ENCODE data around the gene SRL.
A peak's percentile ranks its signal among the peaks of the same experiment; 100 is the strongest.

The SRL gene

DNA sequence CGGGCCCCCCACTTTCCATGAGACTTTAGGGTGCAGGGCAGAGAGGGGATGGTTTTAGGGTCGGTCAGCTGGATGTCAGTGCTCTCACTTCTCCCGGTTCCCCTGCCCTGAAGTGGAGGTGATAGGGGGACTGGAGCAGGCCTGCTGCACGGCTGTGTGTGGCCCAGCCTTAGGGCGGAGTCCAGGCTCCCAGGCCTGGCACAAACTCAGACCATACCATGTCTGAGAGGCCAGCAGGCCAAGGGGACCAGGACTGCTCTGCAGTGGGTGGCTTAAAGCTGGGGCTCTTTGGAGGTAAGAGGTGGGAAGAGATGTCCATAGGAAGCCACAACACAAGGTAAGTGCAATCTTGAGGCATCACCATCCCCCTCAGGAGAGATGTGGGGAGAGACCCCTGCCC, 22.7 kb upstream of the SRL start:
- POLR2A ChIA-PET: no interaction called here
- TF ChIP-seq ARNT (IDR thresholded peaks at IDR 0.05): no peak
- TF ChIP-seq FOXA1 (IDR thresholded peaks at IDR 0.05): no peak
- no peak for TF ChIP-seq L3MBTL2 (conservative IDR thresholded peaks at IDR 0.05)
- no peak for TF ChIP-seq BHLHE40 (IDR thresholded peaks at IDR 0.05; ENCODE audit: borderline replicate concordance)
- TF ChIP-seq FOXM1 (IDR thresholded peaks at IDR 0.05; ENCODE audit: borderline replicate concordance): no peak
- no peak for TF ChIP-seq TARDBP (IDR thresholded peaks at IDR 0.05)
- TF ChIP-seq, protein P1, sequence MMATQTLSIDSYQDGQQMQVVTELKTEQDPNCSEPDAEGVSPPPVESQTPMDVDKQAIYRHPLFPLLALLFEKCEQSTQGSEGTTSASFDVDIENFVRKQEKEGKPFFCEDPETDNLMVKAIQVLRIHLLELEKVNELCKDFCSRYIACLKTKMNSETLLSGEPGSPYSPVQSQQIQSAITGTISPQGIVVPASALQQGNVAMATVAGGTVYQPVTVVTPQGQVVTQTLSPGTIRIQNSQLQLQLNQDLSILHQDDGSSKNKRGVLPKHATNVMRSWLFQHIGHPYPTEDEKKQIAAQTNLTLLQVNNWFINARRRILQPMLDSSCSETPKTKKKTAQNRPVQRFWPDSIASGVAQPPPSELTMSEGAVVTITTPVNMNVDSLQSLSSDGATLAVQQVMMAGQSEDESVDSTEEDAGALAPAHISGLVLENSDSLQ (IDR thresholded peaks at IDR 0.05): no peak
- no peak for TF ChIP-seq NFRKB (IDR thresholded peaks at IDR 0.05)
- no peak for DNase-seq (ENCODE audit: extremely low spot score)
- CTCF ChIA-PET: interaction anchor here (2.5 kb wide), 1 partner anchor 10 kb away, joined by 8 read pairs; no protein-coding TSS in a partner anchor

DNA sequence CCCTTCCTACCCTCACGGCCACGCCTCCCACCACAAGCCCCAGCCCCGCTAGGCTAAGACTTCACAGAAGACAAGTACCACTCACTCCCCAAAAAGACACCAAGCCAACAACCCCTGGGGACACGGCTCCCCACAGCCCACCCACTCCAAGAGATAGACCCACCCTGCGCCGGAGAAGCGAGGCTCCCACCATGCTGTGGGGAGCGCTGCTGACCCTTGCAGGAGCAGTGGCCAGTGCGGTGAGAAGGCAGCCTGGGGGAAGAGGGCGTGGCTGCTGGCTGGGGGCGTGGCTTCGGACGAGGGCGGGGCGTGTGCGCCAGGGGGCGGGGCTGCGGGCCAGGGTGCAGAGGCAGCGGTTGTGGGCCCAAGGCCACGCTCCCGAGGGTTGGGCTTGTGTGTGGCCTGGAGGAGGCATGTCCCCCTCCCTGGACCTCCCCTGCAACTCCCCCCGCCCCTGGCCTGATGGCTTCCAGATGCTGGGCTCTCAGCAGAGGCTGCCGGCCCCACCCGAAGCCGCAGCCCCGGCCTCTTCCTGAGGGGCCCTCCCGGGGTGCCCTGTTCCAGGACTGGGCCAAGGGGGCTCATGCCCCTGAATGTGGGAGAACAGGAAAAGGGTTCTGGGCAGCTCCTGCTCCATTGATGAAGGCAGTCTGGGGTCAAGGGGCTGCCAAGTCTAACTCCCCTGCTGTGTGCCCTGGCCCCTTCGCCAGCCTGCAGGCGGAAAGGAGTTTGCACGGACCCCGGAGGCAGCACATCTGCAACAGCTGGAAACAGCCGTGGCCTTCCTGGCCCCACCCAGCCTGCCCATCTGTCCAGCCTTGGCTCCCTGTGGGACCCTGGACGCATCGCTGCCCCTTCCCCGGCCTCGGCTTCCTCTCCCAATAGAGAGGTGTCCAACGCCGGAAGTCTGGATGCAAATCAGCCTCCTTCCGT, 21.9 kb upstream of the SRL start:
- POLR2A ChIA-PET: no interaction called here
- TF ChIP-seq ZNF384 (IDR thresholded peaks at IDR 0.05) (no peak), LEF1 (IDR thresholded peaks at IDR 0.05; ENCODE audit: borderline replicate concordance) (no peak)
- CTCF ChIA-PET: interaction anchor here (1.6 kb wide), 1 partner anchor 9 kb away, joined by 9 read pairs; no protein-coding TSS in a partner anchor
- peak; percentile 86 for DNase-seq (ENCODE audit: extremely low spot score)

DNA sequence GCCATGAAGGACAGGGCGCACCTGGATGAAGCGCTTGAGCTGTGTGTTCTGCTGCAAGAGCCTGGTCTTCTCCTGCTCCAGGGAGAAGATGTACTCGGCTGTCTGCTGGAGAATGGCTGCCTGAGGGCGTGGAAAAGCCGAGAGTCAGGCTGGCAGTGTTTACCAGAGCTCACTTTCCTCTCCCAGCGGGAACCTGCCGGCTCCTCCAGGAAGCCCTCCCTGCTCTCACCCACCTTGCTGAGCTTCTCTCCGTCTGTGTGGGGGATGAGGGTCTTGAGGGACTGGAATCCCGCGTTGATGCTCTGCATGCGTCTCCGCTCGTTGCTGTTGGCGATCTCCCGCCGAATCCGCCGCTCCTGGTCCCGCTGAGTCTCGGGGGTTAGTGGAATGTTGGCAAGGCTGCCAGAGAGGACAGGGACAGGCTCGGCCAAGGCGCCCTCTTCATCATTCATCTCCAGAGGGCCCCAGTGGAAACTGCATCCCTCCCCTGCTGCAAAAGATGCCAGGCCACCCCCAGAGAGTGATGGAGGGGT, 20.5 kb upstream of the SRL start:
- POLR2A ChIA-PET: interaction anchor here (1.0 to 1.5 kb wide), 4 partner anchors 9 to 280 kb away, joined by 3 to 8 read pairs (median 6); partner anchors contain the start of gene TFAP4
- DNase-seq (ENCODE audit: extremely low spot score): no peak
- CTCF ChIA-PET: interaction anchor here (0.6 to 2.0 kb wide), 11 partner anchors 8 to 141 kb away, joined by 3 to 11 read pairs (median 4); partner anchors contain the start of gene TFAP4
- TF ChIP-seq CTBP1 (IDR thresholded peaks at IDR 0.05; ENCODE audit: borderline replicate concordance): no peak
- no peak for TF ChIP-seq ARNT (IDR thresholded peaks at IDR 0.05)
- no peak for TF ChIP-seq BHLHE40 (IDR thresholded peaks at IDR 0.05; ENCODE audit: borderline replicate concordance)
- TF ChIP-seq ELF4 (IDR thresholded peaks at IDR 0.05): no peak
- TF ChIP-seq TARDBP (IDR thresholded peaks at IDR 0.05): no peak
- no peak for TF ChIP-seq ZNF384 (IDR thresholded peaks at IDR 0.05)
- TF ChIP-seq, protein P1 (IDR thresholded peaks at IDR 0.05): no peak

DNA sequence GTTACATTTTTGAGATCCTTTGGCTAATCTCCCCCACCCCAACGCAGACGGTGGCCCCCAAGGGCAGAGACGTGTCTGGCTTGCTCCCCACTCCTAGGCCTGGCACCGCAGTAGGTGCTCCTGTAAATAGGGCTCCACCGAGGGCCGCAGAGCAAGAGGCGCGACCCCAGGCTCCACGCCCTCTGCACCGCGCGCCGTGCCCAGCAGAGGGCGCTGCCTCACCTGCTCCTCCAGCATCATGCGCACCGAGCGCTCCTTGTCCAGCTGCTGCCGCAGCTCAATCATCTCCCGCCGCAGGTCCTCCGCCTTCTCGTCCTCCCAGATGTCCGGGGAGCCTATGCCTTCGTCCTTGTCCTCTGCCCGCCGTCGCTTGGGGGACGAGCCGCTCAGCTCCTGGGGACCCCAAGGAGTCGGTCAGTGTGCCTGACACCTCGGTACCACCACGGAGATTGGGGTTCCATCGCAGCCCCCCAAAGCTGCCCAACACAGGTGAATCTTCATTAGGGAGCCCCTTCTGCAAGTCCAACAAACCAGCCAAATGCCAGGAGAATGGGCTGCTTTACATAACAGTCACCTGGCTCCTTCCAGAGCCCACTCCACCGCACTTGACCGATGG, 19.8 kb upstream of the SRL start:
- ChIA-PET CTCF (interaction anchor here (0.6 to 2.0 kb wide), 11 partner anchors 7 to 141 kb away, joined by 3 to 11 read pairs (median 4); partner anchors contain the start of gene TFAP4), POLR2A (interaction anchor here (1.0 to 1.5 kb wide), 4 partner anchors 8 to 279 kb away, joined by 3 to 8 read pairs (median 6); partner anchors contain the start of gene TFAP4)
- peak; percentile 71 for DNase-seq (ENCODE audit: extremely low spot score)
- TF ChIP-seq ARNT (IDR thresholded peaks at IDR 0.05) (no peak), ELF4 (IDR thresholded peaks at IDR 0.05) (no peak), FOXK2 (IDR thresholded peaks at IDR 0.05) (no peak)

DNA sequence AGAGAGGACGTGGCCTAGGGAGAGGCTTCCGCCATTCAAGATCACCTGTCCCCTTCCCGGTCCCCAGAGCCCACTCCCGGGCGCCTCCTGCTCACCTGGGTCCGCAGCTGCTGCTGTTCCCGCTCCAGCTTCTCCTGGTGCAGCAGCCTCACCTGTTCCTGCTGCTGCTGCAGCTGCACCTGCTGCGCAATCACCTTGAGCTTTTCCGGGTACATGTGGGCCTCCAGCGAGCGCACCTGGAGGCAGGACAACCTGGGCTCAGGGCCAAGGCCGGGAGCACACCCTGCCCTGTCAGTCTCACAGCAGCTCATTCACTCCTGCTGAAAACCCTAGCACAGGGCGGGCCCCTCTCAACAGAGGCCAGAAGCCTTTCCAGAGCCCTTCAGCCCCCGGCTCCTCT, 18.5 kb upstream of the SRL start:
- CTCF ChIA-PET: no interaction called here
- POLR2A ChIA-PET: no interaction called here

More for the DNA sequence above, 18.5 kb upstream of the SRL start:
- DNase-seq (ENCODE audit: extremely low spot score): no peak
- no peak for TF ChIP-seq CTBP1 (IDR thresholded peaks at IDR 0.05; ENCODE audit: borderline replicate concordance)
- TF ChIP-seq NFRKB (IDR thresholded peaks at IDR 0.05): no peak
- TF ChIP-seq FOXK2 (IDR thresholded peaks at IDR 0.05): no peak
- TF ChIP-seq, protein P1 (IDR thresholded peaks at IDR 0.05): no peak
- no peak for TF ChIP-seq FOXA1 (IDR thresholded peaks at IDR 0.05)
- TF ChIP-seq L3MBTL2 (conservative IDR thresholded peaks at IDR 0.05): no peak
- TF ChIP-seq LEF1 (IDR thresholded peaks at IDR 0.05; ENCODE audit: borderline replicate concordance): no peak
- TF ChIP-seq HDGF (IDR thresholded peaks at IDR 0.05; ENCODE audit: borderline replicate concordance): no peak
- TF ChIP-seq SUZ12 (IDR thresholded peaks at IDR 0.05): no peak
- no peak for TF ChIP-seq TARDBP (IDR thresholded peaks at IDR 0.05)
- no peak for TF ChIP-seq ELF4 (IDR thresholded peaks at IDR 0.05)
- TF ChIP-seq BHLHE40 (IDR thresholded peaks at IDR 0.05; ENCODE audit: borderline replicate concordance): no peak
- TF ChIP-seq ZNF384 (IDR thresholded peaks at IDR 0.05): no peak
- TF ChIP-seq FOXM1 (IDR thresholded peaks at IDR 0.05; ENCODE audit: borderline replicate concordance): no peak
- TF ChIP-seq ARNT (IDR thresholded peaks at IDR 0.05): no peak
